Left ventricle myocardium inferior (tissue), 1 donor: ENCODE results near the gene IFITM1. TPM values are rescaled to one million over a fixed set of nuclear protein-coding genes. Genes with fewer than 3 reads are reported as not detected.

Experiments used
- DNase-seq: peaks from one replicate; pipeline ENCODE4 v3.0.0-alpha.2; 2020
- H3K27ac ChIP-seq: fragments of 200-600 bp; replicated peaks from 2 replicates; pipeline ENCODE4 v1.8.0; 2021
- H3K27me3 ChIP-seq: fragments of 200-600 bp; 2 replicates; pipeline ENCODE4 v1.8.0; 2021; ENCODE audit warnings: low read depth
- H3K36me3 ChIP-seq: fragments of 200-600 bp; 2 replicates; pipeline ENCODE4 v1.8.0; 2021
- H3K4me1 ChIP-seq: fragments of 200-600 bp; 2 replicates; pipeline ENCODE4 v1.8.0; 2021
- H3K4me3 ChIP-seq: fragments of 200-600 bp; 2 replicates; pipeline ENCODE4 v1.8.0; 2021; ENCODE audit warnings: mild to moderate bottlenecking, moderate library complexity
- H3K9me3 ChIP-seq: fragments of 200-600 bp; replicated peaks from 2 replicates; pipeline ENCODE4 v1.8.0; 2021
- CTCF ChIP-seq: fragments of 200-600 bp; IDR thresholded peaks from 2 replicates; pipeline ENCODE4 v1.8.0; 2021; ENCODE audit warnings: antibody characterized with exemption, mild to moderate bottlenecking, borderline replicate concordance
- intact Hi-C: fragments of 100-400 bp; cut with micrococcal nuclease; formaldehyde crosslinking; loops from one replicate; pipeline ENCODE4 v1.11.0; 2022
- total RNA-seq: library from RNA; stranded (reverse); fragmentation: NEBNext Ultra II Directional; extraction: Animal tissue kit (Norgen Biotek cat#: 25700); gene quantifications from one replicate; pipeline ENCODE4 v1.2.1, GENCODE V29; 2021
- donor health status: DM: no; HTN: yes; CAD: no; lungs with severe emphysema.

Gene IFITM1
- total RNA-seq, 1 donor from 2014 or later: 83.5 TPM

GRCh38 chr11:356610-357009, 42.8 kb downstream of the IFITM1 start:
- no peak for TF ChIP-seq CTCF
- no peak for DNase-seq
- H3K4me1 ChIP-seq: peaks cover 39% of the 10 kb centered on the region
- H3K4me3 ChIP-seq: no peak overlapping the region
- peaks cover 28% of the 10 kb centered on the region for H3K27me3 ChIP-seq
- intact Hi-C loops: no loop called here
- no peak overlapping the region for H3K27ac ChIP-seq
- no peaks in the 10 kb centered on the region for H3K36me3 ChIP-seq
- H3K9me3 ChIP-seq: peaks cover 12% of the 10 kb centered on the region

GRCh38 chr11:357582-357981, 43.7 kb downstream of the IFITM1 start:
- Histone ChIP-seq H3K36me3 (no peaks in the 10 kb centered on the region), H3K9me3 (peaks cover 14% of the 10 kb centered on the region), H3K4me1 (peaks cover 34% of the 10 kb centered on the region), H3K4me3 (no peak overlapping the region), H3K27ac (no peak overlapping the region), H3K27me3 (peaks cover 30% of the 10 kb centered on the region)
- TF ChIP-seq CTCF: no peak
- intact Hi-C loops: no loop called here
- no peak for DNase-seq

- Histone ChIP-seq H3K27ac (no peak overlapping the region), H3K27me3 (peaks cover 32% of the 10 kb centered on the region), H3K4me1 (peaks cover 27% of the 10 kb centered on the region), H3K4me3 (no peak overlapping the region), H3K36me3 (no peaks in the 10 kb centered on the region), H3K9me3 (peaks cover 14% of the 10 kb centered on the region)
- intact Hi-C loops: no loop called here
- DNase-seq: no peak
- no peak for TF ChIP-seq CTCF
These were observed 44.4 kb downstream of the IFITM1 start for GRCh38 chr11:358129-358800.

- no peaks in the 10 kb centered on the region for H3K36me3 ChIP-seq
- intact Hi-C loops: no loop called here
- H3K9me3 ChIP-seq: peaks cover 14% of the 10 kb centered on the region
- no peak overlapping the region for H3K27ac ChIP-seq
- no peak for DNase-seq
- no peak for TF ChIP-seq CTCF
- no peak overlapping the region for H3K4me3 ChIP-seq
- H3K4me1 ChIP-seq: peaks cover 18% of the 10 kb centered on the region
- H3K27me3 ChIP-seq: peaks cover 37% of the 10 kb centered on the region
These were observed 45.4 kb downstream of the IFITM1 start for GRCh38 chr11:359181-359714.

- Histone ChIP-seq H3K4me3 (no peak overlapping the region), H3K27ac (no peak overlapping the region), H3K27me3 (peaks cover 50% of the 10 kb centered on the region), H3K9me3 (peaks cover 14% of the 10 kb centered on the region), H3K36me3 (no peaks in the 10 kb centered on the region), H3K4me1 (peaks cover 5% of the 10 kb centered on the region)
- DNase-seq: no peak
- no peak for TF ChIP-seq CTCF
- intact Hi-C loops: no loop called here
These were observed 46.8 kb downstream of the IFITM1 start for GRCh38 chr11:360326-361280.
